GM18502 (cell line): Measurements from ENCODE around the gene SRGAP1.
A peak's percentile ranks its signal among the peaks of the same experiment; 100 is the strongest.

Source experiments
- ATAC-seq: cut with Tn5 transposase; IDR thresholded peaks from one replicate; pipeline ENCODE4 v1.9.1; 2021; ENCODE audit warnings: mild to moderate bottlenecking; ENCODE audit not compliant: unreplicated experiment, poor library complexity

The SRGAP1 gene

DNA sequence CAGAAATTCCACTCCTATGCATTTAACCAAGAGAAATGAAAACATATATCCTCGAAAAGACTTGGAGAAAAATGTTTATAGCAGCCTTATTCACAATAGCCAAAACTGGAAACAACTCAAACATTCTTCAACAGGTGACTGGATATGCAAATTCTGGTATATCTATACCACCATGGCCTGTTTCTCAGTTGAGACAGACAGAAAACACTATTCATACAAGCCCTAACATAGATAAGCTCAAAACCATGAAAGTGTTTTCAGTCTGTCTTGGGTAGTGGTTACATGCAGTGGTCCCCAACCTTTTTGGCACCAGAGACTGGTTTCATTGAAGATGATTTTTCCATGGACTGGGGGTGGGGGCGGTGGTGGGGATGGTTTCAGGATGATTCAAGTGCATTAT lies 83.8 kb downstream of the SRGAP1 start:
- peak; percentile 79 for ATAC-seq

DNA sequence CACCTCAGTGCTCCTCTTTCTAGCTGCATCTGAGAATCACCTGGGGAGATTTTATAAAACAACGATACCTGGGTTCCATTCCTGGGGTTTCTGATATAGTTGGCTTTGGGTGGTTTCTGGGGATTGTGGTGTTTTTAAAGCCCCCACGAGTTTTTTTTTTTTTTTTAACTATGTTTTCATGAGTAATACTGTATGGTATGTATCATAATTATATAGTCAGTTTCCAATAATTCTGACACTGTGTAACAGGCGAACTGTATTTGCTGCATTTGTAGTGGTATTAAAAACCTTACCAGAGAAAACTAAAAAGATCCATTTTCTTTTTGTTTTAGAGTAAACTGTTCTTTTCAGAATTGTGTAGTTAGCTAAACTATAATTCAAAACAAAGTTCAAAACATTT lies 84.9 kb downstream of the SRGAP1 start:
- ATAC-seq = no peak

DNA sequence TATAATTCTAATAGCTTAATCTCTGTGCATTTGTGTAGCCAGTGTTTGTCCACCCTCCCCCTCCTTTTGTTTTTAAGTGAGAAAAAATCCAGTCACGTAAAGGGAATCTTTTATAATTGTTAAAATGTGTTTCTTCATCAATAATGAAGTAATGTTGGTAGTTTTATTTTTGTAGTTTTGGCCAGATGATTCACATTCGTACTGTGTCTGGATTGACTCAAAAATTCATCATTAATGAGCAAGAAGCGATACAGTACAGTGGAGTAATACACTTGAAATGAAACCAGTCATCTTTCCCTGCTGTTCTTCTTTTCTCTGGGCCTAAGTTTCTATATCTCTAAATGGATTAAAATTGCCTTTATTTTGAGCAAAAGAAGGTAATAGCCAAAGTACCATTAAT lies 86.5 kb downstream of the SRGAP1 start:
- ATAC-seq = no peak

DNA sequence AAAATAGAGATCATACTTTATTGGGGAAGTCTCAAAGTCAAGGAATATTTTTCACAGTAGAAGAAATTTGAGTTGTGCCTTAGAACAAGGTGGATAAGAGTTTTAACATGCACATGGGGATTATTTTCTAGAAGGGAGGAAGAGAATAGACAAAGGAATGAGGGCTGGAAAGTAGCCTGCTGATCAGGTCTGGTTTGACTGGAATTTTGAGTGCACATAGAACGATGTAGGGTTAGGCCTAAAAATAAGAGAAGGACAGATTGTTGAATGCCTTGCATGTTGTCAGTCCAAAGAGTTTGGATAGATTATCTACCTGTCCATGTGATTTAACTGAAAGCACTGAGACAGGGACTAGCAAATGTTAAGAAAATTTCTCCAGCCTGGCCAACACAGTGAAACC lies 87.2 kb downstream of the SRGAP1 start:
- ATAC-seq = no peak

DNA sequence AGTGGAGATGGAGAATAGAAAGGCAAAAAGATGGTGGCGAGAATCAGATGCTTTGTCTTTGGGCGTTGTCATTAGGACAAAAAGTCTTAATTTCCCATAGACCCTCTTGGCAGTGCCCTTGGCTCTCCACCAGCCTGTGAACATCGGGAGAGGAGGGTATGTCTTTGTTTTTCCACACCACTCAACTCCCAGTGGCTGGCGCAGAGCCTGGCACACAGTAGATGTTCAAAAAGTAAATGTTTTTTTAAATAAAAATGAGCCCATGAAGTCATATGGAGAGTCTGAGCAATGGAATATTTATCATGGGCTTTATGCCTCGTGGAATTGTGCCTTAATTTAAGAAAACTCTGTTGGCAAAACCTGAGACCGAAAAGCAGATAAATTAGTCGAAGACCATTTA lies 90.4 kb downstream of the SRGAP1 start:
- no peak for ATAC-seq

DNA sequence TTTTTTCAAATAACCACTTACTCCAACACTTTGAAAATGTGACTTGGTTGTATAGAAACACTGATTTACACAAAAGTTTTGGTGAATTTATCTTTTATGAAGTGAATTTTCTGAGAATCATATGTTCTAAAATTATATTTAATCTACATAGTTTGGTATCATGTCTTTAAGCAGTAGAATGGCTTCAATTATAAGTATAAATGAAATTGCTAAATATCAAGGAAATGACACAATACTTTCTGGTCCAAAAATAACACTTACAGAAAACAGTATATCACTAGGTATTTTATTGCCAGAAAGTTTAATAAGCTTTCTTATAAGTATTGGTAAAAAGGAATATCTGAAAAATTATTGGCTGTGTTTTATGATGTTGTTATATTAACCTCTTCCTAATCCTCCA lies 90.9 kb downstream of the SRGAP1 start:
- ATAC-seq = no peak

DNA sequence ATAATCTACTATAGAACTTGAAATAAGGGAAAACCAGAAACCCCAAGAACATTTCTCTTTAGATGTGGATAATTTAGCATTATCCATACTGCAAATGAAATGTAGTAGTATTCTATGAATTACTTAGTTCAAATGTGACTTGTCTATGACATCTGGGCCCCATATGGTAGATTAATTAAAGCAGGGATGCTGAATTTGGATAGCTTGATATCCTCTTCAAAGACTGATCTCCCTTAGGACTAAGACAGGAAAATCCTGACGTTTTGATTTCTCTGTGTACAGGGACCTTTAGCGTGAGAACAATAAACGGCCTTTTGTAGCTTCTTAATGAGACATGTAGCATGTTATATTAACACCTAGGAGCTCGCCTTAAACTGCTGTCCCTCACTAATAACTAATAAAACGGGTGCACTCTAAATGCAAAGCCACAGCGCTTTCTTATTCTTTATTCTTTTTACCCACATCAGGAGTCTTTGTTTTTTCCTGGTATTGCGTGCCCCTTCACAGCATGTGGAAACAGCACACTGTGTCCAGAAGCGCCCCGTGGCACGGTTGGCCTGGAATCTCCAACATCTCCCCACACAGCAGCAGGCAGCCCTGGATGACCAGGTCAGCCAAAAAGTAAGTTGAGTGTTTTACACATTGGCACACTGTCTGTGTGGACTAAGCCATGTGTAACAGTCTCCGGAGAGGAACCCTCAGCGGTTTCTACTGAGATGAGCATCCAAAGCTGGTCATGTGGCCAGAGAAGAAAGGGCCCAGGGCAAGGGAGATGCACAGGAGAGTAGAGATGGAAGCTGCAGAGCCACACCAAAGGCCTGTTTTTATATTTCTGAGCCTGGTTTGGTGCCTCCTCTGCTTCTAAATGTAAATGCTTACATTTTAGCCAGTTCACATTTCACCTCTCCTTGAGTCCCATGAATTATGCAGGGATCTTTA lies 93.1 kb downstream of the SRGAP1 start:
- no peak for ATAC-seq

DNA sequence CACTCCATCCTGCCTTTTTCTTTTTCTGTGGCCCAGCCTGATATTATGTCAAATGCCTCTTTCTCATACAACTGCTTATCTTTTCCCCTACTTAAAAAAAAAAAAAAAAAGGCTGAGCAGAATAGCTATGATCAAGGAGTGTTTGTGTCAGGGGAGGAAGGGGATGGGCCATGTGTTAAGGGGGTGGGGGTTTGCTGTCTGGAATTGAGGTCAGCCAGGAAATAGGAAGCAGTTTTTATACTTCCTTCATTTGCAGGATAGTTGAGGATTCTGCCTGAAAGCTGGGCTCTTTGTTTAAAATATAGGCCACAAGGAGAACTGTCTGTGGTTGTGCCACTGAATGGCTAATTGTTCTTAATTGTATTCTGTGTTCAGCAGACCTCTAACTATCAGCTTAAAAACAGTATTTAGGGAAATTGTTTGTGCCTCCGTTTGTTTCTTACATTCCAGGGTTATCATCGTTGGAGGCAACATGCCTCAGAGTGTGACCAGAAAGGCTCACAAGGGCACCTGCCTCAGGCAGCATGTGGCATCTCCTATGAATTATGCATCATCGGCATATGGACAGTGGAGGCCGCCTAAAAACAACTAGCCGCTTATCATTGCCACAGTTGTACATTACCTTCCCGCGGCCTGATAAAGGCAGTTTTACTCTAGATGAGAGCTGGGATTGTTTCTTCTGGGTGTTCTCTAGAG lies 96.0 kb downstream of the SRGAP1 start:
- ATAC-seq = no peak

DNA sequence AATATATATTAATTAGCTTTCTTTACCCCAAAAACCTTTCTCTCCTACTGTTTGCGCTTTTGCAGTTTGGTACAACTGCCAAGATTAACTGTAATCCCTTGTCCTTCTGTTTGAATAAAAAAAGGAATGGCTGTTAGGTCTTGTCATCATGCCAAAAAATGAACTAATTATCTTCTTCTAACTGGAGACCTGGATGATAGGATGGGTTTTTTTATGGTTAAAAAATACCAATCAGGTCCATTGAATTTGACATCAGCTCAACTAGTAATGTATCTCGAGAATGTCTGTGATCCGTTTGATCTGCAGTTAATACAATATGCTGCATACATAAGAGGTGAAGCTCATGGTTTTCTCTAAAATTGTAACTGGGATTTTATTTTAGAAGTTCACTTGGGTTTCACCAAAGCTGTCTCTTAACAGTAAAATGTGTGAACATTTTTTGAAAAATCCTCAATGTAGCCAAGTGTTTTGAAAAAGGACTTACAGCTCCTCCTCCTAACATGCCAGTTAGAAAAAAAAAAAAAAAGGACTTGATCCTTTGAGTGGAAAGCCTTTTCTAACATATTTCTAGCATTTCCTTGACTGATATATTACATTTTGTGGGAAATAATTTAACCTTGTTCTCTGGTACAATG lies 96.8 kb downstream of the SRGAP1 start:
- no peak for ATAC-seq

DNA sequence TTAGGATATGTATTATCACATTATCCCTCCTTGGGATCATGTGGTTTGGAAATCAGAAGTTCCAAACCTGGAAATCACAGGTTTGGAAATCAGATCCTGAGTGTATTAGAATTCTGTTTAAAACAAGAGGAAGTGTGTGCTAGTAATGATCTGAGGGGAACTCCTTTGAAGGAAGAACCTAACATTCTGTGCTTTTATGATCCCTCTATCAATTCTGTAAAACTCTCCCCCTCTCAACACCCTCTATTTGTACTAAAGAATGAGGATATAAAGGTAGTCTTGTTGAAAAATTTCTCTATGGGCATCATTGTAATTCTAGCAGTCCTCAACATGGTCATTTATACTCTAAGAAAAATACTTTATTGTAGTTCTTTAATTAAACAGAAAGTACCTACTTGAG lies 97.4 kb downstream of the SRGAP1 start:
- ATAC-seq = no peak

DNA sequence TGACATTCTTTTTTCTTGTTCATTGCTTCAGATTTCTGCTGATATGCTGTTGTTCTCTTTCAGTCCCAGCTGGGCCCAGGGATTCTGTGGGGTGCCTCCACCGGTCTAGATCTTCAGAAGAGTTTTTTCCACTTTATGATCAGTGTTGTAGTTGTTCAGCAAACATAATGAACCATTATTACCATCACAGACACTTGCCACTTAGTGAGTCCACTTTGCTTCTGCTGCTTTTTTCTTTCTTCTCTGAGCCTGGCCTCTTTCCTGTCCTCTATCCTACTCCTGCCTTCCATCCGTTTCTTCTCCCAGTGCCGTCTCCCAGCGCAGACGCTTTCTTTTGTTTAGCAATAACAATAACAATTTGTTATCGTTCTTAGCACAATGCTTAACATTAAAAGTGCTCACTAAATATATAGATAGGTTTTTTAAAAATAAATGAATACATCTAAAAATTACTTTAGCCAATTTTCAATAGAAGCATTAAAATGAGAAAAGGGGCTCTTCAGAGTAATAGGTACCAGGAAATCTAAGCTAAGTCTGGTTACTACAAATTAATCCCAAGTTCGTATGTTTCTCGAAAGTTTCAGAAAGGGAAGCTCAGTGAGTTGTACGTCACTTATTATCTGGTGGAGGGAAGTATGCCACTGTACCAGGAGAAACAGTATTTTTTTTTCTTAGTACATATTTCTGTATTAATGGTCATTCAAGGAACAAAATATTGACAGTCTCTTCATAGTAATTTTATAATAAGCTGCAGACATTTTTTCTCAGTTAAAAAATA lies 98.2 kb downstream of the SRGAP1 start:
- ATAC-seq = no peak

DNA sequence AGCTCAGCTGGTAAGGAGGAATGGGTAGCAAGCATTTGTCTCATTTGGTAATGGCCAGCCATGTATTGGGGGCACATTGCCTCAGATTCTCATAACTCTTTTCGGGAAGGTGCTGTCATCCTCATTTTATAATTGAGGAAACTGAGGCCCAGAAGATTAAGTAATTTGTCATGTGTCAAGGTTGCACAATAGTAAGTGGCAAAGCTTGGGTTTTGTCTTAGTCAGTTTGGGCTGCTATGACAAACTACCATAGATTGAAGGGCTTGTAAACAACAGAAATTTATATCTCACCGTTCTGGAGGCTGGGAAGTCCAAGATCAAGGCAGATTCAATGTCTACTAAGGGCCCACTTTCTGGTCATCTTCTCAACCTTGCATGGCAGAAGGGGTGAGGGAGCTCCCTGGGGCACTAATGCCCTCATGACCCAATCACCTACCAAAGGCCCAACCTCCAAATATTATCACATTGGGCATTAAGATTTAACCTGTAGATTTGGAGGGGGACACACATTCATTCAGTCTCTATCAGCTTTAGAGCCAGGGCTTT lies 99.6 kb downstream of the SRGAP1 start:
- ATAC-seq = no peak

DNA sequence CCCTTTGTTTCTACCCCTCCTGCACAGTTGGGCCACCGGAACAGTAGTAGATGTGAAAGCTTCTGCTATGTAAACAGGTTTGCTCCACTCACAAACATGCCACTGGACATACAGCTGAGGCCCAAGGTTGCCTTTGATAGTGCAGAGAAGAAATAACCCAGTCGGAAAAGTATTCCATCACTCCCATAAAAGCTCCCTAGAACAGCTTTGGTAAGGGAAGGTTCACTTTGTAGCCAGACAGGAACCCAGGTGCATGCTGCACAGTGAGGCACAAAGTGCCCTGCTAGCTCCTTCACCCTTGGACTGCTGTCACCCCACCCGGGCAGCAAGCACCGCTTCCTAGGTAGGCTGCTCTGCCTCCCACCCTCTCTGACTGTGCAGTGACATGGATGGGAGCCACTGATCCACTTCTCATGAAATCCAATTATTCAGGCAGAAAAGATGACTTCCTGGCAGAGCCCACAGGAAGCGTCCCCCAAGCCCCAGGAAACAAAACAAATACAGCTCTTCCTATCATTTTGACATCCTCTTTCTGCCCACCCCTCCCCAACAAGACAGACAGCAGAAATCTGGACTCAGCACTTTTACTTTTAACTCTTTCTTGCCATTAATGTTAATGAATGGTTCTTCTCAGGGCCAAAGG lies 100.2 kb downstream of the SRGAP1 start:
- ATAC-seq = no peak

DNA sequence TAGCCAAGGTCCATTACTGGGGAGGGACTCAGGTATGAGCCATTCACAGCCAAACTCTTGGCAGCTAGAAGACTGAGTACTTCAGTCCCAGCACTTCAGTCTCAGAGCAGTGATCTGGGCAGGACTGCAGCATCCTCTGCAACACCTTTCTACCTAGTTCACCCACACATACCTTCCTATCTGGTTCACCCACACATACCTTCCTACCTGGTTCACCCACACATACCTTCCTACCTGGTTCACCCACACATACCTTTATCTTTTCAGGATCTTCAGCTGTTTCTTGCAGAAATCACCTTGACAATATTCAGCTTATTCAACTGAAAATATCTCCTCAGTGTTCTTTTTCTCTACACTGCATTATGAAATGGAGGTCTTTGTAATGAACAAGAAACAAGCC lies 101.3 kb downstream of the SRGAP1 start:
- ATAC-seq = no peak

DNA sequence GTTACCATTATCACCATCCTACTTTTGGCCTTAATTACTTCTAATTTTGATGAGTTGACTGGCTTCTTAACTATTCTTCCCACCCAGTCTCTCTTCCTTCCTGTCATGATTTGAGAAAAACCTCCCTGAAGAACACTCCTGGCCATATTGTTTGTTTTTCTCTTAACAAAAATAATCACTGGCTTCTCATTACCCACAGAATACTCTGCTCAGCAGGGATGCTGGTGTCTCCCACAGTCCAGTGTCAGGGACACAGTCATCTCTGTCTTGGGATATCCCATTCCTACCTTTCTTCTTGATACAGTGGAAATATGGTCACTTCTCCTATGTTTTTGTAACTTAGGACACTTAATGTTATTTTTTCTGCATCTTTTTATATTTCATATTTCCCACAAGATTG lies 103.7 kb downstream of the SRGAP1 start:
- no peak for ATAC-seq

DNA sequence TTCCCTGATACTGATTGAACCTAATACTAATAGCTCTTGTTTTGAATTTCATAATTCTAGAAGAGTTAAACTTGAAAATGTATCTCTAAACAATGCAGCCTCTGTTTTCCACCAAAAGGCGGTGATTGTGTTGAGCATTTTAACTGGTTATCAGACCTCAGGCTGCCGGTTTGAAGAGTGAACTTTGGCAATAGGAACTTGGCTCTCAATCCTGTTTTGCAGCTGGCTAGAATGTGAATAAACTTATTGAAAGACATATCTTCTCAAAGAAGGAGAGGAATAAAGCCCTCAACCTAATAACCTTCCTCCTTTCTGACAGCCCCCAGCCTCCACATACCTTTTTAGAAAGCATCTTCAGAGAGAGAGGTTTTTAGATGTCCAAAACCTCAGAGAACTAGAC lies 105.4 kb downstream of the SRGAP1 start:
- ATAC-seq = no peak

DNA sequence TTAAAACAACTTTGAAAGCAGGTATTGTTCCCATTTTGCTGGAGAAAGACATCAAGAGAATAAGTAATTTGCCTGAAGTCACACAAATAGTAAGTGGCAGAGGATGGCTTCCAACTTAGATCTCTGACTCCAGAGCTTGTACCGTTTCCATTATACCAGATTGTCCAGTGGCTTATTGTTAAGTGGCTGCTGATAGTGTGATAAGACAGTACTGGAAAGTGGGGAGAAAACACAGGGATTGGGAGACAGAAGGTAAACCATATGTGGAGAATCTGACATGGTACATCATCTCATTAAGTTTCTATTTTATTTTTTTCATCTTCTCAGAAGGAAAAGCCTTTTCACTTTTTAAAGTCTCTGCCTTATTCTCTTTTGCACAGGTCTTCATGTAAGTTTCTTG lies 108.5 kb downstream of the SRGAP1 start:
- ATAC-seq = no peak

DNA sequence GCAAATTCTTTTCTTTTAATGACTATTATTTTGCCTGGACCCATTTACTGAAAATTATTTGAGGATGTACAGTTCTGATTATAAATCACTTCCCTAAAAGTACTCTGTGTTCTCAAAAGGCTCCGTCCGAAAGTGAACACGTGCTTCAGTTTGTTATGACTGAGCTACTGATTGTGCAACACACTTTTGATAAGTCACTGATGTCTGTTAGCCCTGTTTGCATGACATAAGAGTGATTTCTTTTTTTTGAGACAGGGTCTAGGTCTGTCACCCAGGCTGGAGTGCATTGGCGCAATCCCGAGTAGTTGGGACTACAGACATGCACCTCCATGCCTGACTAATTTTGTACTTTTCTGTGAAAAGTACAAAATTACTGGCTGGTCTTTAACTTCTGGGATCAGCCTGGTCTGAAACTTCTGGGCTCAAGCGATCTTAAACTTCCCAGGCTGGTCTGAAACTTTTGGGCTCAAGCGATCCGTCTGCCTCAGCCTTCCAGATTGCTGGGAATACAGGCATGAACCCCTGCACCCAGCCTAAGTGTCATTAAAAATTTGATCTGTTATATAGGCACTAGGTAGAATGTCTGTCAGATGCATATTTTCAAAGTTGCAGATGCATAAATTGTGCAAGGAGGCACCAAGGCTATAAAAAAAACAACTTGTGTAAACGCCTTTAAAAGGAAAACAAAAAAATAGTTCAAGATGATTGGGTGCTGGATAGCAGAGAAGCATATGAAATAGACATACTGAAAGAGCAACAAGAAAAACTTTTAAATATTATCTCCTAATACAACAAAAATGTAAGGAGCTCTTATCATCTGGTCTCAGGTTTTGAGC lies 111.5 kb downstream of the SRGAP1 start:
- no peak for ATAC-seq

DNA sequence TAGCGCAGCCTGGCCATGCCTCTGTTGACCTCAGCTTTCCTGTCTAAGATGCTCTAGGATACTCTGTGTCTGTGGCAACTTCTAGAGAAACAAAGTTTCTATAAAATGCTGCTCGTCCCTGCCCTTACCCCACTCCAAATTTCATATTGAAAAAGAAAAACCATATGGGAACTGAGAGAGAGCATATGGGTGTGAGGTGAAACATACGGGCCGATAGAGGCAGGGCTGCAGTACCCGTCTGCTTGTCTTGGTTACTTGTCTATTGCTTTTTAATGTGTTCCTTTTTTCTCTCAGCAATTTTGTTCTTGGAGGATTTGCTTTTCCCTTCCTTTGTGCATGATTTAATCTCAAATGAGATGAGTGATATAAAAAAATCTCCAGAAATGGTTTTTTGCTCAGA lies 113.0 kb downstream of the SRGAP1 start:
- ATAC-seq = no peak
